ENCODE data around the gene HDGFL2. TPM values are rescaled to one million over a fixed set of nuclear protein-coding genes. Genes with fewer than 3 reads are reported as not detected.
A peak's percentile ranks its signal among the peaks of the same experiment; 100 is the strongest.

Gene HDGFL2
- polyA plus RNA-seq, 1 experiment, result 23.5 TPM

GRCh38 chr19:4471403-4472173 is 509 bp upstream of the HDGFL2 start:
- peaks cover 4% of the 10 kb centered on the region; the same call in 1 of the 2 replicates for H3K9me3 ChIP-seq (ENCODE audit: control insufficient read depth, insufficient read depth, low read length)
- peak overlapping the region; percentile 72 for H3K27ac ChIP-seq (ENCODE audit: low read depth, low read length)
- peak overlapping the region; percentile 66 for H3K4me3 ChIP-seq (ENCODE audit: low read depth, low read length)
- ChIA-PET CTCF (interaction anchor here (1.0 to 1.9 kb wide), 5 partner anchors 54 to 165 kb away, joined by 3 to 5 read pairs (median 4); partner anchors contain the start of gene CHAF1A), POLR2A (interaction anchor here (0.6 to 1.7 kb wide), 14 partner anchors 13 to 1246 kb away, joined by 3 to 23 read pairs (median 4); no protein-coding TSS in a partner anchor)
- no peaks in the 10 kb centered on the region for H3K27me3 ChIP-seq (ENCODE audit: control insufficient read depth, insufficient read depth, low read length)
- TF ChIP-seq CTCF (IDR thresholded peaks at IDR 0.05; ENCODE audit: low read depth, low read length), result no peak
- DNase-seq (ENCODE audit: low read depth, low spot score), result peak; percentile 100

GRCh38 chr19:4473011-4473762 is 1.1 kb downstream of the HDGFL2 start:
- no peaks in the 10 kb centered on the region for H3K27me3 ChIP-seq (ENCODE audit: control insufficient read depth, insufficient read depth, low read length)
- H3K4me3 ChIP-seq (ENCODE audit: low read depth, low read length), result peak overlapping the region; percentile 79
- H3K9me3 ChIP-seq (ENCODE audit: control insufficient read depth, insufficient read depth, low read length), result peaks cover 4% of the 10 kb centered on the region; the same call in 1 of the 2 replicates
- no peak for TF ChIP-seq CTCF (IDR thresholded peaks at IDR 0.05; ENCODE audit: low read depth, low read length)
- CTCF ChIA-PET, result interaction anchor here (1.0 kb wide), 1 partner anchor 127 kb away, joined by 3 read pairs; no protein-coding TSS in a partner anchor
- H3K27ac ChIP-seq (ENCODE audit: low read depth, low read length), result no peak overlapping the region
- POLR2A ChIA-PET, result interaction anchor here (1.2 kb wide), 1 partner anchor 71 kb away, joined by 3 read pairs; no protein-coding TSS in a partner anchor
- no peak for DNase-seq (ENCODE audit: low read depth, low spot score)

GRCh38 chr19:4473763-4474513 is 1.8 kb downstream of the HDGFL2 start:
- no peak for TF ChIP-seq CTCF (IDR thresholded peaks at IDR 0.05; ENCODE audit: low read depth, low read length)
- Histone ChIP-seq H3K27me3 (ENCODE audit: control insufficient read depth, insufficient read depth, low read length) (no peaks in the 10 kb centered on the region), H3K4me3 (ENCODE audit: low read depth, low read length) (peak overlapping the region; percentile 79), H3K9me3 (ENCODE audit: control insufficient read depth, insufficient read depth, low read length) (peaks cover 4% of the 10 kb centered on the region; the same call in 1 of the 2 replicates), H3K27ac (ENCODE audit: low read depth, low read length) (peak overlapping the region; percentile 39)
- no peak for DNase-seq (ENCODE audit: low read depth, low spot score)
- ChIA-PET CTCF (interaction anchor here (0.5 to 1.2 kb wide), 5 partner anchors 17 to 337 kb away, joined by 3 to 6 read pairs (median 3); partner anchors contain the start of gene UBXN6), POLR2A (no interaction called here)

GRCh38 chr19:4474514-4475022 is 2.5 kb downstream of the HDGFL2 start:
- CTCF ChIA-PET, result interaction anchor here (0.5 to 1.2 kb wide), 4 partner anchors 17 to 337 kb away, joined by 3 to 6 read pairs (median 4); partner anchors contain the start of gene UBXN6
- H3K27ac ChIP-seq (ENCODE audit: low read depth, low read length), result peak overlapping the region; percentile 39
- no peak for TF ChIP-seq CTCF (IDR thresholded peaks at IDR 0.05; ENCODE audit: low read depth, low read length)
- H3K9me3 ChIP-seq (ENCODE audit: control insufficient read depth, insufficient read depth, low read length), result peaks cover 4% of the 10 kb centered on the region; the same call in 1 of the 2 replicates
- peak overlapping the region; percentile 79 for H3K4me3 ChIP-seq (ENCODE audit: low read depth, low read length)
- POLR2A ChIA-PET, result no interaction called here
- no peak for DNase-seq (ENCODE audit: low read depth, low spot score)
- no peaks in the 10 kb centered on the region for H3K27me3 ChIP-seq (ENCODE audit: control insufficient read depth, insufficient read depth, low read length)

Measured in AG04450 (cell line).